Neutrophil (primary cell): ENCODE data around the gene CDC6.

Experiments
- H3K27ac ChIP-seq: fragments of 200-600 bp; sonication (generic); 2 replicates; pipeline ENCODE4 v1.5.1; 2016; ENCODE audit warnings: mild to moderate bottlenecking, moderate library complexity
- H3K27me3 ChIP-seq: fragments of 200-600 bp; sonication (generic); 2 replicates; pipeline ENCODE4 v1.6.0; 2016; ENCODE audit warnings: mild to moderate bottlenecking
- H3K36me3 ChIP-seq: fragments of 200-600 bp; sonication (generic); 2 replicates; pipeline ENCODE4 v1.5.1; 2017
- H3K4me1 ChIP-seq, 2 experiments: fragments of 200-600 bp in 1 of 2; sonication (generic) in 1 of 2; 1 replicate in 1 of 2; 2 replicates in 1 of 2; pipeline versions ENCODE4 v1.5.1 to v1.6.1; 2013 to 2016; ENCODE audit warnings: low read depth in 1 of 2, low read length in 1 of 2, mild to moderate bottlenecking in 1 of 2, moderate library complexity in 1 of 2; ENCODE audit not compliant: control insufficient read depth in 1 of 2, insufficient read depth in 1 of 2
- H3K4me3 ChIP-seq, 2 experiments: fragments of 200-600 bp in 1 of 2; sonication (generic) in 1 of 2; 1 replicate in 1 of 2; 2 replicates in 1 of 2; pipeline ENCODE4 v1.5.1; 2013 to 2016; ENCODE audit warnings: low read depth in 1 of 2, low read length in 1 of 2, mild to moderate bottlenecking in 1 of 2, moderate library complexity in 1 of 2
- H3K9me3 ChIP-seq: fragments of 200-600 bp; sonication (generic); 2 replicates; pipeline ENCODE4 v1.5.1; 2016
- TF ChIP-seq, protein P1 (sequence below): fragments of 200-600 bp; sonication (generic); IDR thresholded peaks from 2 replicates; pipeline ENCODE4 v1.5.1; 2016; ENCODE audit warnings: antibody characterized with exemption

The CDC6 gene

DNA sequence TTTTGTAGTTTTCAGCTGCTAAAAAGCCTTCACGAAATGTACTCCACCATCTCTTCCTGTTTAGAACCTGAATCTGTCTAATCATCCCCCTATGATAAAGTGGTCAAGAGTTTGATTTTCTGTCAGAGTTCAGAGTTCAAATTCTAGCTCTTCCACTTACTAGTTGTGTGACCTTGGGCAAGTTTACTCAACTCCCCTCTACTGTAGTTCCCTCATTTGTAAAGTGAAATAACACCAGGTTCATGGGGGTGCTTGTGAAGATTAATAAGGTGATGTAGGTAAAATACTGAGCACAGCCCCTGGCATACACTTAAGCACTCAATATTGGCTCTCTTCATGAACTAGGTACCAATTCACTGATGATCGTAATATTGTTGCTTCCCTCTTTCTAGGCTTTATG, 1.2 kb upstream of the CDC6 start:
- peaks cover 15% of the 10 kb centered on the region in 2 experiments for H3K4me1 ChIP-seq
- H3K27ac ChIP-seq = peak overlapping the region; percentile 62
- H3K4me3 ChIP-seq = no peak overlapping the region
- peaks cover 26% of the 10 kb centered on the region for H3K36me3 ChIP-seq
- no peaks in the 10 kb centered on the region for H3K27me3 ChIP-seq
- TF ChIP-seq, protein P1, sequence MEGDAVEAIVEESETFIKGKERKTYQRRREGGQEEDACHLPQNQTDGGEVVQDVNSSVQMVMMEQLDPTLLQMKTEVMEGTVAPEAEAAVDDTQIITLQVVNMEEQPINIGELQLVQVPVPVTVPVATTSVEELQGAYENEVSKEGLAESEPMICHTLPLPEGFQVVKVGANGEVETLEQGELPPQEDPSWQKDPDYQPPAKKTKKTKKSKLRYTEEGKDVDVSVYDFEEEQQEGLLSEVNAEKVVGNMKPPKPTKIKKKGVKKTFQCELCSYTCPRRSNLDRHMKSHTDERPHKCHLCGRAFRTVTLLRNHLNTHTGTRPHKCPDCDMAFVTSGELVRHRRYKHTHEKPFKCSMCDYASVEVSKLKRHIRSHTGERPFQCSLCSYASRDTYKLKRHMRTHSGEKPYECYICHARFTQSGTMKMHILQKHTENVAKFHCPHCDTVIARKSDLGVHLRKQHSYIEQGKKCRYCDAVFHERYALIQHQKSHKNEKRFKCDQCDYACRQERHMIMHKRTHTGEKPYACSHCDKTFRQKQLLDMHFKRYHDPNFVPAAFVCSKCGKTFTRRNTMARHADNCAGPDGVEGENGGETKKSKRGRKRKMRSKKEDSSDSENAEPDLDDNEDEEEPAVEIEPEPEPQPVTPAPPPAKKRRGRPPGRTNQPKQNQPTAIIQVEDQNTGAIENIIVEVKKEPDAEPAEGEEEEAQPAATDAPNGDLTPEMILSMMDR = no peak
- no peaks in the 10 kb centered on the region for H3K9me3 ChIP-seq

DNA sequence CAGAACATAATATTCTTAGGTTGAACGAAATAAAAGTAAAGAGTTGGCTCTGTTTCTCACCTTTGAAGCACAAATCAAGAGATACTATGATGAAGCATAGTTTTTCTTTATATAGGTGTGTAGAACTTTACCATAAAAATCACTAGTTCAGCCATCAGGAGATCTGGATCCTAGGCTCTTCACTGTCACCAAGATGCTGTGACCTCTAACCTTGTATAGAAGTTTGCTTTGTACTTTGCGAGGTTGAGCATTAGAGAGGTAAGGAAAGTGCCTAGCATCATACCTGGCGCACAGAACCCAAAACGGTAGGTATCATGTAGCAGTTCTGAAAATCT, 553 bp upstream of the CDC6 start:
- TF ChIP-seq, protein P1 = no peak
- Histone ChIP-seq H3K9me3 (no peaks in the 10 kb centered on the region), H3K4me1 (peaks cover 15% of the 10 kb centered on the region in 2 experiments), H3K36me3 (peaks cover 21% of the 10 kb centered on the region), H3K4me3 (peak overlapping the region; percentile 59 to 73), H3K27ac (peak overlapping the region; percentile 62), H3K27me3 (no peaks in the 10 kb centered on the region)

DNA sequence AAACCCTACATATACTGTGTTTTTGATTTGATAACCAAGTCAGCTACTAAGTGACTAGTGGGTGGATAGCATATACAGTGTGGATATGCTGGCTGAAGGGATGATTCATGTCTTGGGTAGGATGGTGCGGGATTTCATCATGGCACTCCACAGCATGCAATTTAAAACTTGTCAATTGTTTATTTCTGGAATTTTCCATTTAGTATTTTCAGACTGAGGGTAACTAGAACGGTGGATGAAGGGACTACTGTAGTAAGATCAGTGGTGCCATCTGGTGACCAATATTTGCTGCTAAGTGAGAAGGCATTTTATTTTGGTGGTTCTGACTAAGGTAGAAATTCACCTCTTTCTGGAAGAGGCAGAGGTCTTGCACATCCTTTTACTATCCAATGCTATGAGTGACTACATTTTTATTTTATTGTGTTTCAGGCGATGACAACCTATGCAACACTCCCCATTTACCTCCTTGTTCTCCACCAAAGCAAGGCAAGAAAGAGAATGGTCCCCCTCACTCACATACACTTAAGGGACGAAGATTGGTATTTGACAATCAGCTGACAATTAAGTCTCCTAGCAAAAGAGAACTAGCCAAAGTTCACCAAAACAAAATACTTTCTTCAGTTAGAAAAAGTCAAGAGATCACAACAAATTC, 3.1 kb downstream of the CDC6 start:
- peaks cover 15% of the 10 kb centered on the region in 2 experiments for H3K4me1 ChIP-seq
- H3K36me3 ChIP-seq = peaks cover 10% of the 10 kb centered on the region
- no peak overlapping the region for H3K4me3 ChIP-seq
- no peaks in the 10 kb centered on the region for H3K9me3 ChIP-seq
- TF ChIP-seq, protein P1 = peak; percentile 25
- H3K27me3 ChIP-seq = no peaks in the 10 kb centered on the region
- H3K27ac ChIP-seq = no peak overlapping the region

DNA sequence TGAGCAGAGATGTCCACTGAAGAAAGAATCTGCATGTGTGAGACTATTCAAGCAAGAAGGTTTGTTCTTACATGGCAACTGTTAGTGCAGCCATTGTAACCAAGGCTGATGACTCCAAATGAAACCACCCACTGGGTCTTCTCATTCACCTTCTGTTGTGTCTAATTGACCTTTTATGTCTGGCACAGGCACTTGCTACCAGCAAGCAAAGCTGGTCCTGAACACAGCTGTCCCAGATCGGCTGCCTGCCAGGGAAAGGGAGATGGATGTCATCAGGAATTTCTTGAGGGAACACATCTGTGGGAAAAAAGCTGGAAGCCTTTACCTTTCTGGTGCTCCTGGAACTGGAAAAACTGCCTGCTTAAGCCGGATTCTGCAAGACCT, 3.6 kb downstream of the CDC6 start:
- H3K4me1 ChIP-seq = peaks cover 15% of the 10 kb centered on the region in 2 experiments
- peaks cover 14% of the 10 kb centered on the region for H3K36me3 ChIP-seq
- H3K4me3 ChIP-seq = no peak overlapping the region
- H3K27me3 ChIP-seq = no peaks in the 10 kb centered on the region
- no peak overlapping the region for H3K27ac ChIP-seq
- TF ChIP-seq, protein P1 = no peak
- no peaks in the 10 kb centered on the region for H3K9me3 ChIP-seq

DNA sequence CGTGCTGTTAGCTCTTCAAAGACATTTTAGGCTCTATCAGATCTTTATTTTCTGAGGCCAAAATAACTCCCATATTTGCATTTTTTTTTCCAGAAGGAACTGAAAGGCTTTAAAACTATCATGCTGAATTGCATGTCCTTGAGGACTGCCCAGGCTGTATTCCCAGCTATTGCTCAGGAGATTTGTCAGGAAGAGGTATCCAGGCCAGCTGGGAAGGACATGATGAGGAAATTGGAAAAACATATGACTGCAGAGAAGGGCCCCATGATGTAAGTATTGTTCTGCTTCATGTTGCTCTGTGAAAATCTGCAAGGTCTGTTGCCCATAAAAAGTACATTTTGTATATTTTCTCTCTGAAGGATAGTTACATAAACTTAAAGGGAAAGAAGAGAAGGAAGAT, 5.7 kb downstream of the CDC6 start:
- Histone ChIP-seq H3K9me3 (no peaks in the 10 kb centered on the region), H3K36me3 (peaks cover 29% of the 10 kb centered on the region), H3K27me3 (no peaks in the 10 kb centered on the region), H3K27ac (no peak overlapping the region), H3K4me1 (peaks cover 4 to 5% of the 10 kb centered on the region in 2 experiments), H3K4me3 (no peak overlapping the region)
- TF ChIP-seq, protein P1 = no peak
